Measurements from ENCODE around the gene PIK3CA. TPM values are rescaled to one million over a fixed set of nuclear protein-coding genes. Genes with fewer than 3 reads are reported as not detected.
A peak's percentile ranks its signal among the peaks of the same experiment; 100 is the strongest.

Gene PIK3CA
- total and polyA plus RNA-seq, 2 donors (not counting 3 experiments of a cell fraction or from before 2014, with no cell fraction given) = 4.2 to 25.8 TPM

DNA sequence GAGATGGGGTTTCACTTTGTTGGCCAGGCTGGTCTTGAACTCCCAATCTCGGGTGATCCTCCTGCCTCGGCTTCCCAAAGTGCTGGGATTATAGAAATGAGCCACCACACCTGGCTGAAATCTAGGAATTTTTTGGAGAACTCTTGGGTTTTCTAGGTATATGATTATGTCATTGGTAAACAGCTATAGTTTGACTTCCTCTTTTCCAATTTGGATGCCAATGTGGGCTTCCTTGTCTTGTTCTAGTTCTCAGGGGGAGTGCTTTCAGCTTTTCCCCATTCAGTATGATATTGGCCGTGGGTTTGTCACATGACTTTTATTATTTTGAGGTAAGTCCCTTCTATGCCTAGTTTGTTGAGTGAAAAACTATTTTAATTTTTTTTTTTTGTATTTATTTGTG is 84.9 kb downstream of the PIK3CA start:
- dilution Hi-C loops (cut with MboI; ENCODE audit: extremely low pct_ligation_motif_present, low sequenced_read_pairs) = no loop called here

DNA sequence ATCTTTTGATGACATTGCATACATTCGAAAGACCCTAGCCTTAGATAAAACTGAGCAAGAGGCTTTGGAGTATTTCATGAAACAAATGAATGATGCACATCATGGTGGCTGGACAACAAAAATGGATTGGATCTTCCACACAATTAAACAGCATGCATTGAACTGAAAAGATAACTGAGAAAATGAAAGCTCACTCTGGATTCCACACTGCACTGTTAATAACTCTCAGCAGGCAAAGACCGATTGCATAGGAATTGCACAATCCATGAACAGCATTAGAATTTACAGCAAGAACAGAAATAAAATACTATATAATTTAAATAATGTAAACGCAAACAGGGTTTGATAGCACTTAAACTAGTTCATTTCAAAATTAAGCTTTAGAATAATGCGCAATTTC is 86.0 kb downstream of the PIK3CA start:
- Histone ChIP-seq H3K27ac (ENCODE audit: insufficient read depth, low read depth, low read length) (no peak overlapping the region), H3K9me1 (replicated peaks; ENCODE audit: control insufficient read depth, extremely low read depth, insufficient read depth, low read length) (no peaks in the 10 kb centered on the region), H3K4me3 (replicated peaks in 1 of 3; ENCODE audit: insufficient read depth in 1 of 3, low read depth in 1 of 3, low read length in 3 of 3) (no peak overlapping the region), H3K4me1 (ENCODE audit: control insufficient read depth, extremely low read depth, insufficient read depth, low read length) (no peaks in the 10 kb centered on the region), H3K27me3 (ENCODE audit: control insufficient read depth in 2 of 2, insufficient read depth in 2 of 2, low read length in 2 of 2) (no peaks in the 10 kb centered on the region), H3K4me2 (ENCODE audit: insufficient read depth, low read length) (no peak overlapping the region), H3K9me3 (replicated peaks; ENCODE audit: control insufficient read depth, insufficient read depth, low read length) (no peaks in the 10 kb centered on the region), H4K20me1 (replicated peaks; ENCODE audit: control insufficient read depth, extremely low read depth, insufficient read depth, low read length) (no peaks in the 10 kb centered on the region), H3K9ac (replicated peaks; ENCODE audit: extremely low read depth, insufficient read depth, low read length) (no peak overlapping the region), H3K36me3 (ENCODE audit: control insufficient read depth in 2 of 2, extremely low read depth in 1 of 2, insufficient read depth in 2 of 2, low read length in 2 of 2) (peaks cover 3% of the 10 kb centered on the region in 2 experiments), H2AFZ (ENCODE audit: low read depth, low read length) (no peak overlapping the region), H3K79me2 (ENCODE audit: control insufficient read depth, insufficient read depth, low read length) (no peaks in the 10 kb centered on the region)
- POLR2A ChIA-PET = interaction anchor here (0.6 kb wide), 1 partner anchor 64 kb away, joined by 3 read pairs; no protein-coding TSS in a partner anchor
- DNase-seq (ENCODE audit: low read depth, low spot score) = no peak
- BruUV-seq (replicated peaks) = TSS peak; percentile 33
- TF ChIP-seq GATA2 (IDR thresholded peaks at IDR 0.05; ENCODE audit: insufficient read depth, insufficient read length, low read depth, low read length) = no peak
- TF ChIP-seq FOS (IDR thresholded peaks at IDR 0.05; ENCODE audit: borderline replicate concordance, insufficient read depth, low read length) = no peak
- TF ChIP-seq, protein P1, sequence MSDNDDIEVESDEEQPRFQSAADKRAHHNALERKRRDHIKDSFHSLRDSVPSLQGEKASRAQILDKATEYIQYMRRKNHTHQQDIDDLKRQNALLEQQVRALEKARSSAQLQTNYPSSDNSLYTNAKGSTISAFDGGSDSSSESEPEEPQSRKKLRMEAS (IDR thresholded peaks at IDR 0.05; ENCODE audit: insufficient read depth, insufficient read length) = no peak
- TF ChIP-seq POLR2AphosphoS5 (IDR thresholded peaks at IDR 0.05; ENCODE audit: insufficient read depth, low read depth, low read length) = no peak
- no peak for TF ChIP-seq POLR2A (IDR thresholded peaks at IDR 0.05; ENCODE audit: low read depth, low read length)
- no peak for TF ChIP-seq EZH2 (IDR thresholded peaks at IDR 0.05; ENCODE audit: borderline replicate concordance, low read depth, low read length, severe bottlenecking)
- TF ChIP-seq MYC (IDR thresholded peaks at IDR 0.05; ENCODE audit: low read depth, low read length) = no peak
- no peak for TF ChIP-seq JUN (IDR thresholded peaks at IDR 0.05; ENCODE audit: borderline replicate concordance, insufficient read depth, insufficient read length, low read depth)
- TF ChIP-seq, protein P2, sequence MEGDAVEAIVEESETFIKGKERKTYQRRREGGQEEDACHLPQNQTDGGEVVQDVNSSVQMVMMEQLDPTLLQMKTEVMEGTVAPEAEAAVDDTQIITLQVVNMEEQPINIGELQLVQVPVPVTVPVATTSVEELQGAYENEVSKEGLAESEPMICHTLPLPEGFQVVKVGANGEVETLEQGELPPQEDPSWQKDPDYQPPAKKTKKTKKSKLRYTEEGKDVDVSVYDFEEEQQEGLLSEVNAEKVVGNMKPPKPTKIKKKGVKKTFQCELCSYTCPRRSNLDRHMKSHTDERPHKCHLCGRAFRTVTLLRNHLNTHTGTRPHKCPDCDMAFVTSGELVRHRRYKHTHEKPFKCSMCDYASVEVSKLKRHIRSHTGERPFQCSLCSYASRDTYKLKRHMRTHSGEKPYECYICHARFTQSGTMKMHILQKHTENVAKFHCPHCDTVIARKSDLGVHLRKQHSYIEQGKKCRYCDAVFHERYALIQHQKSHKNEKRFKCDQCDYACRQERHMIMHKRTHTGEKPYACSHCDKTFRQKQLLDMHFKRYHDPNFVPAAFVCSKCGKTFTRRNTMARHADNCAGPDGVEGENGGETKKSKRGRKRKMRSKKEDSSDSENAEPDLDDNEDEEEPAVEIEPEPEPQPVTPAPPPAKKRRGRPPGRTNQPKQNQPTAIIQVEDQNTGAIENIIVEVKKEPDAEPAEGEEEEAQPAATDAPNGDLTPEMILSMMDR (IDR thresholded peaks at IDR 0.05; ENCODE audit: extremely low read depth in 1 of 2, insufficient read depth in 1 of 2, low read depth in 1 of 2, low read length in 2 of 2) = no peak
- FAIRE-seq = no peak
- CTCF ChIA-PET = interaction anchor here (0.8 to 1.8 kb wide), 6 partner anchors 8 to 87 kb away, joined by 3 to 5 read pairs (median 4); no protein-coding TSS in a partner anchor
- dilution Hi-C loops (cut with MboI; ENCODE audit: extremely low pct_ligation_motif_present, low sequenced_read_pairs) (no loop called here), intact Hi-C loops (cut with micrococcal nuclease) (no loop called here)

More for the DNA sequence above, 84.9 kb downstream of the PIK3CA start:
- DNase-seq (ENCODE audit: low read depth, low spot score) (no peak), FAIRE-seq (no peak)
- intact Hi-C loops (cut with micrococcal nuclease) = loop anchor here (2.0 kb wide), 1 partner anchor 56 kb away; no protein-coding TSS in a partner anchor
- H3K4me3 ChIP-seq (replicated peaks in 1 of 3; ENCODE audit: insufficient read depth in 1 of 3, low read depth in 1 of 3, low read length in 3 of 3) = no peak overlapping the region
- H3K27ac ChIP-seq (ENCODE audit: insufficient read depth, low read depth, low read length) = no peak overlapping the region
- no peaks in the 10 kb centered on the region for H3K9me1 ChIP-seq (replicated peaks; ENCODE audit: control insufficient read depth, extremely low read depth, insufficient read depth, low read length)
- peaks cover 3% of the 10 kb centered on the region in 2 experiments for H3K36me3 ChIP-seq (ENCODE audit: control insufficient read depth in 2 of 2, extremely low read depth in 1 of 2, insufficient read depth in 2 of 2, low read length in 2 of 2)
- H3K79me2 ChIP-seq (ENCODE audit: control insufficient read depth, insufficient read depth, low read length) = no peaks in the 10 kb centered on the region
- H4K20me1 ChIP-seq (replicated peaks; ENCODE audit: control insufficient read depth, extremely low read depth, insufficient read depth, low read length) = no peaks in the 10 kb centered on the region
- BruUV-seq (replicated peaks) = no TSS peak
- ChIA-PET POLR2A (no interaction called here), CTCF (interaction anchor here (0.8 to 1.8 kb wide), 4 partner anchors 20 to 86 kb away, joined by 3 to 5 read pairs (median 4); no protein-coding TSS in a partner anchor)
- no peak overlapping the region for H3K4me2 ChIP-seq (ENCODE audit: insufficient read depth, low read length)
- H2AFZ ChIP-seq (ENCODE audit: low read depth, low read length) = no peak overlapping the region
- H3K9me3 ChIP-seq (replicated peaks; ENCODE audit: control insufficient read depth, insufficient read depth, low read length) = no peaks in the 10 kb centered on the region
- no peaks in the 10 kb centered on the region for H3K27me3 ChIP-seq (ENCODE audit: control insufficient read depth in 2 of 2, insufficient read depth in 2 of 2, low read length in 2 of 2)
- TF ChIP-seq JUN (IDR thresholded peaks at IDR 0.05; ENCODE audit: borderline replicate concordance, insufficient read depth, insufficient read length, low read depth) = no peak
- no peak overlapping the region for H3K9ac ChIP-seq (replicated peaks; ENCODE audit: extremely low read depth, insufficient read depth, low read length)
- no peaks in the 10 kb centered on the region for H3K4me1 ChIP-seq (ENCODE audit: control insufficient read depth, extremely low read depth, insufficient read depth, low read length)

Measured in endothelial cell of umbilical vein (primary cell).